GM19193 (cell line): Measurements from ENCODE around the gene MYO1E.

Source experiments
- POLR2A ChIP-seq: IDR thresholded peaks from 4 replicates; pipeline ENCODE4 v1.6.1; 2011; ENCODE audit not compliant: insufficient read depth, insufficient read length; ENCODE audit errors: extremely low read depth

MYO1E gene

DNA sequence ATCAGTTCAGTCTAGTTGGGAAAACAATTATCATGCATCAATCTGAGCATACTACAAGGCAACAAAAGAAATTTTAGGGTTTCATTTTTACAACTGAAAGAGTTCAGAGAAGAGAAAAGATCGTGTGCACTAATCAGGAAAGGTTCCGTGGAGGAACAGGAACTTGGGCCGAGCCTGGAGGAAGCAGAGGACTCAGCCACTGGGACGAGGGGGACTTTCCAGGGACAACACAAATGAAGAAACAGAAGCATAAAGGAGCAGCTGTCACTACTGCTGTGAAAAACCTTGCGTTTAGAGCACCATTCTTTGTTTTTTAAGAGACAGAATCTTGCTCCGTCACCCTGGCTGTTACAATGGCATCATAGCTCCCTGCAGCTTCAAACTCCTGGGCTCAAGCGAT, 60.5 kb downstream of the MYO1E start:
- no peak for TF ChIP-seq POLR2A

DNA sequence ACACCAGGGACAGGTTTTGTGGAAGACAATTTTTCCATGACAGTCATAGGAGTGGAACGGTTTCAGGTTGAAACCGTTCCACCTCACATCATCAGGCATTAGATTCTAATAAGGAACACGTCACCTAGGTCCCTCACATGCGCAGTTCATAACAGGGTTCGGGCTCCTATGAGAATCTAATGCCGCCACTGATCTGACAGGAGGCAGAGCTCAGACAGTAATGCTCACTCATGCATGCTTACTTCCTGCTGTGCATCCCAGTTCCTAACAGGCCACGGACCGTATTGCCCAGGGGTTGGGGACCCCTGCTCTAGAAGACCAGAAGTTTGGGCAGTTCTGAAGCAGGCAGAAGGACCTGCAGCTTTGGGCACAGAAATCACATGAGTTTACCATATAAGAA, 61.5 kb downstream of the MYO1E start:
- no peak for TF ChIP-seq POLR2A

DNA sequence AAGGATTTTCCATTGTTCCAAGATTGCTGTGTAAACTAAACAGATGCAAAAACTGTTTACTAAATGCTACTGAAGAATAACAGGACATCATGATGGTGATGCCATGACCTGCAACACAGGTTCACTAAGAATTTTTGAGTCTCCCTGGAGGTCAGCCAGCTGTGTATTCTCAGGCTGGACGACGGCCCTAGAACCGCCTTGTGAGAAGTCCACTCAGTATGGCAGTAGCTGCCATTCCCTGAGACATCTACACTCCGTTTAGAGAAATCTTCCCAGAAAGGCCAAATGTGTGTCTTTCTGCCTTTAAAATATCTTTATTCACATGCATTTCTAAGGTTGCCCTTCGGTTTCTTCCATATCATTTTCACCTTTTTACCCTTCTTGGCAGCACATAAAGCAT, 63.3 kb downstream of the MYO1E start:
- TF ChIP-seq POLR2A, result no peak

DNA sequence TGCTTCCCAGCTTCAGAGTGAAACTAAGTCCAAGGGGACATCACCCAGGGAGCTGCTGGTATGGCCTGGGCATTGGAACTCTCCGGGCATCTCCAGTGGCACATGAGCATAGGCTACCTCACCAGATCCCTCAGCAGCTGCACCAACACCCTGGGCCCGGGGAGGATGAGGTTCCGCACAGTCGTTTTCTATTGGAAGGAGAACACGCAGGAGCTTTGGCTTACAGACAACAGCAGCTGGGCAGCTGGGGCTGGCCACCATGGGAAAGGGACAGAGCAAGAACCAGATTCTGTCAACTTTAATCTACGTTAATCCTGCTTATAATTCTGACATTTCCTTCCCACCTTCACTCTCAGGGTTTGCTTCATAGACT, 65.5 kb downstream of the MYO1E start:
- no peak for TF ChIP-seq POLR2A

DNA sequence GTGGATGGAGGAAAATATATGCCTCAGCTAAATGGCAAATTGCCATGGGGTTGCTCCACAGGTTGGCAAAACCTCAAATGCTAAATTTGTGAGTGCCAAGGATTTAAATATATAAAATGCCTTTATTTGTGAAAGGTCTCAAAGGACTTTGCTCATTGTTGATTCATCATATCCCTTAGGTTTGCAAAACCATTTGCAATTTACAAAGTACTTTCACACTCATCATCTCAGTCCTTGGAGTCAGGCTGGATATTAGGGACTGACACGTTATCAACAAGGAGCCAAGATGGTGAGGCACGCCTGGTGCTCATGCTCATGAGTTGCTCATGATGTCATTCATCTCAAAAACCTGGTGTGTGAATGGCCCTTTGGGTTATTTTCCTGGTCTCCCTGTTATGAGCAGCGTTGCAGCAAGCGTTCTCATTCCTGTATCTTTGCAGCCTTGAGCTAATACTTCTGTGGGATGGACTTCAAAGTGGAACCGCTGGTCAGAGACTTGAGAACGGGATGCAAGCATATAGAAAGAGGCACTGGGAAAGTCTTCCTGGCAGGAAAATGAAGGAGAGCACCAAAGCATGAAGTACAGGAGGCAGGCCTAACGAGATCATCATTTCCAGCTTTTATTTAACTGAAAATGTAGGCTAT, 66.0 kb downstream of the MYO1E start:
- no peak for TF ChIP-seq POLR2A

DNA sequence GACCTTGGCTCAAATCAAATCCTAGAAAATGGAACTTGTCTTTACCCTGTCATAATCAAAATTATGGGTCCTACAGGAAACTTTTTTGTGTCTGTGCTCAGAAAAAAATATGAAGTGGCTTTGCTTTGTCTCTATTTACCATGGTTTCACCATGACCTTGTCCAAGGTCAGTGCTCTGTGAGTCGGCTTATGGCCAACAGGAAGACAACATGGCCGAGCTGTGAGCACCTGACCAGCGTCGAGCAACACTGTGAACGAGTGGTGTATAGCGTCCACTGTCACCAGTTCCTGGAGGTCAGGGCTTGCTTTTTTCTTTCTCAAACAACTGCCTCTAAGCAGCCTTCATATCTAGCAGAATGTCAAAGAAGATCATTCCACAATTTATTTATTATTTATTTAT, 67.9 kb downstream of the MYO1E start:
- no peak for TF ChIP-seq POLR2A

DNA sequence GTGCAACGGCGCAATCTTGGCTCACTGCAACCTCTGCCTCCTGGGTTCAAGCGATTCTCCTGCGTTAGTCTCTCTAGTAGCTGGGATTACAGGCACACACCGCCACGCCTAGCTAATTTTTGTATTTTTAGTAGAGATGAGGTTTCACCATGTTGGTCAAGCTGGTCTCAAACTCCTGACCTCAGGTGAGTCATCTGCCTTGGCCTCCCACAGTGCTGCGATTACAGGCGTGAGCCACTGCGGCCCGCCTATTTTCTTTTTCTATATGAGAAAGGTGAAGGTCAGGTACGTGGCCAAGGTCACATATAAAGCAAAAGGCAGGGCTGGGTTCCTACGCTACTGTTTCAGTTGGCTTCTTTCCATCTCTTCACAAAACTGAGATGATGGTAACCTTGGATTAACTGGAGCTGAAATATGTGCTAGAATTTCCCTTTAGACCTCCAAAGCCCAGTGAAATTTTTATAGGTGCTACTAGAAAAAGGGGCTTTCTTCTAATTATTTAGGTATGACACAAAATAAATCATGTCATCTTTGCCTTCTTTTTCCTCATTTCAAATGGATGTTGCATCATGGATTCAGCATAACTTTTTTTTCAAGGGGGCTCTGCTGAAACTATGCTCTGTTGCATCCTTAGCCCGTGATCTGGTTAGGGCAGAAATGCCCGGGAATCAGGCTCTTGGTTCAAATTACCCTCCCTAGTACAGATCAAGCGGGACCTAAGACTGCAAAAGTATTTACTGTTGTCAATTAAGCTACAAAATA, 68.5 kb downstream of the MYO1E start:
- TF ChIP-seq POLR2A, result no peak

DNA sequence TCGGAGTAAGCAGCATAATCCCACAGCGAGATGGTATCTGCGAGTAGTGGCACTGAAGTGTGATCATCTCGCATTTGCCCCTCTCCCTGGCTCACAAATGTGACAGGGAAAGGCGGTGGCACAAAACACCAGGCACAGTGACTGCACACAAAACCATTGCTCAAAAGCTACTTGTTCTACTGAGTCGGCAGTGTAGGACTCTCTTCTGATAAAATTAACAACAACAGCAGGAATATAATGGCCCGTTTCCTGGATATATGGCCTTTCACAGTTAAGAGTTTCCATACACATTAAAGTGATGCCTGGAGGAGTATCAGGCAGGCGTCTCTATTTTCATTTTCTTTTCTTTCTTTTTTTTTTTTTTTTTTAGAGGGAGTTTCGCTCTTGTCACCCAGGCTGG, 69.0 kb downstream of the MYO1E start:
- TF ChIP-seq POLR2A, result no peak

DNA sequence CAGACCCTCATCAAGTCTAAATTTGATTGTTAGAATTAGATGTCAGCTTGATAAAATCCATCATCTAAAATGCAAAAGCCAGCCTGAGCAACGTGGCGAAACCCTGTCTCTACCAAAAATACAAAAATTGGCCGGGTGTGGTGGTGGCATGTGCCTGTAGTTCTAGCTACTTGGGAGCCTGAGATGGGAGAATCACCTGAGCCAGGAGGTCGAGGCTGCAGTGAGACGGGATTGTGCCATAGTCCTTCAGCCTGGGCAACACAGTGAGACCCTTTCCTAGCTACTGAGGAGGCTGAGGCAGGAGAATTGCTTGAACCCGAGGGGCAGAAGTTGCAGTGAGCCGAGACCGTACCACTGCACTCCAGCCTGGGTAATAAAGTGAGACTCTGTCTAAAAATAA, 69.5 kb downstream of the MYO1E start:
- TF ChIP-seq POLR2A, result no peak

DNA sequence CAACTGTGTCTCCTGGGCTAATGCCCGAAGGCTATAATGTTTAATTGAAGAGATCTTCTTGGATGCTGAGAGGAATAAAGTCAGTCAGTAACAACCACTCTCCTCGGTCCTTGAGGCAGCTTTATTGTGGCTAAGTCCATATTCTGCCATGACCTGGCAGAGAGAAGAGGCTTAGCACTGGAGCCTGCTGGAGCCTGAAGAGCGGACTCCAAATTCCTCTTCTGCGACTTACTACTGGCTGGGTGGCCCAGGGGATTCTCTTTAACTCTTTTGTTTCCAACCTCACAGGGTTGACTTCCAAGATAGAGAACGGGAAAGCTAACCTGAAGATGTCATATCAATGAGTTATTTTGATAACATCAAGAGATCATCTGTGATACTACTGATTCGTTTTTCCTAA, 71.1 kb downstream of the MYO1E start:
- TF ChIP-seq POLR2A, result no peak

DNA sequence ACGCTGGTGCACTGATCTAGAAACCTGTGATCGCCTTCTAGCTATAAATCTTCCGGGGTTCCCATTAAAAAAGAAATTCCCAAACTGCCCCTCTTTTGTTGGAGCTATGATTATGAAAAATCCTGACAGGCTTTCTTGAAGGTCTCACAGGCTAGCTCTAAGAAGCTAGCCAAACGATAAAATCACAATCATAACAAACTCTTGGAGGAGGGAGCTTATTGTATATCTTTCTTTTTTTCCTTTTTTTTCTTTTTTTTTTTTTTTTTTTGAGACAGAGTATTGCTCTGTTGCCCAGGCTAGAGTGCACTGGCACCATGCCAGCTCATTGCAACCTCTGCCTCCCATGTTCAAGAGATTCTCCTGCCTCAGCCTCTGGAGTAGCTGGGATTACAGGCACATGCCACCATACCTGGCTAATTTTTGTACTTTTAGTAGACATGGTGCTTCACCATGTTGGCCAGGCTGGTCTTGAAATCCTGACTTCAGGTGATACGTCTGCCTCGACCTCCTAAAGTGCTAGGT, 72.0 kb downstream of the MYO1E start:
- no peak for TF ChIP-seq POLR2A

DNA sequence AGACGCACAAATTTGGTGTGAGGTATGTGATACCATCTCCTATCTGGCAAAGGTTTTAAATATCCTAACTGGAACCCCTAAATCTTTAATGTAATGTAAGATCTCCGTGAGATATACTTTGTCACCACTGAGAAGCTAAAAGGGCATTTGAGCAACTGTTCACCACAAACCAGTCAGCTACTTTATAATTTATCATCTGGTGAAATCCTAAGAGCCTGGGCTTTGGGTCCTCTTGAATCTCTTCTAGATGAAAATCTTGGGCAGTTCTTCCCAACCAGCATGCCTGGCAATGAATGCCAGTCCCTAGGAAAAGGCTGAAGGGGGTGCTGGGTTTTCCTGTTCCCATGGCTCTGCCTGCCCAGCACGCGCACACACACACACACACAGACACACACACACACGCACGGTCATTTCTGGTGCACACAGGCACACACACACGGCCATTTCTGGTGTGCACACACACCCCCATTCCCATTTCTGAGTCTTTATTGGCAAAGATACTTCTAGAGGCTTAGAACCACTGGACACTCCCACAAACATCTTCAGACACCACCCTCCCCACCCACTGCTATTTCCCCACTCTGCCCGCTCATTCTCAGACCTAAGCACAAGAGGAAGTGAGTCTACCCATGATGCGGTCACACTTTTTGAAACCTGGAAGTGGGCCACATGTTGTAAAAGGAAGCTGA, 72.6 kb downstream of the MYO1E start:
- peak; percentile 30 for TF ChIP-seq POLR2A

DNA sequence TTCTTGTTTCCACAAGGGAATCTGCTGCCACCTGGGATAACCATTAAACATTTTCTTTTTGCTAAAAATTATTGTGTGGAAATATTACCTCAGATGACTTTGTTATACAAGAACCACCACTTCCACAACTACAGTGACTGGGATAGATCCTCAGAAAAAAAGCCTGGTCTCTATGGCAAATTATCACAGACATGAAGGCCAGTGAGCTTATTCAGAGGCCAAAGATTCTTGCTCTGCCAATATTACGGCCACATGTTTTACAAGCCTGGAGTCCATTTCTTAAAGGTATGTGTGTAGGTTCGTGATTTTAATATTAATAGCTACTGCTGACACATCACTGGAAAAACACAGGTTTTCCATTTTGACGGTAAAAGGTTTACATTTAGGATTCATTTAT, 73.8 kb downstream of the MYO1E start:
- no peak for TF ChIP-seq POLR2A

DNA sequence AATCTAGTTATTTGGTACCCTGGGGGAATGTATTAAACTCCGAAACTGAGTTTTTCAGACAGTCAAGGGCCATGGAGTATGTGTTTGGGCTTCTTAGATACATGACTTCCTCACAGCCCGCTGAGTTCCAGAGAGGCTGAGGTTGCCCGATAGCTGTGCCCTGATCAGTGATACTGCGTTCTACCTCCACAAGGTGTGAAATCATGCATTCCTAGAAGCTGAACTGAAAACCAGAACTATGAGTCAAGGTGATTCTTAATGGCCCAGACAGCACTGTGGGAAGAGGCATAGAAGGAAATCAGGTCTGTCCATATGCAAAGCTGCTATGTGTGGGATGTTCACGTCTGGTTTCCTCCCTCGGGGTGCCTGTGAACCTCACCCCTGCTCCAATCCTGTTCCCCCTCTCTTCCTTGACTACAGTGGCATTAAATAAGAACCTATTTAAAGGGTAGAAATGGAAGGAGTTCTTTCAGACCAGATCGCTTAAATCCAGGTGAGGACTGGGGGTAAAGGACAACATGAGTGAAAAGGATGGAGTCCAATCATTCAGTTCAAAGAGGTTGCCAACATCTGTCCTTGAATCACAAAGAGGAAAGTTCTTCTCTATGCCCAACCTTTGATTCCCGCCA, 74.3 kb downstream of the MYO1E start:
- TF ChIP-seq POLR2A, result peak; percentile 33

DNA sequence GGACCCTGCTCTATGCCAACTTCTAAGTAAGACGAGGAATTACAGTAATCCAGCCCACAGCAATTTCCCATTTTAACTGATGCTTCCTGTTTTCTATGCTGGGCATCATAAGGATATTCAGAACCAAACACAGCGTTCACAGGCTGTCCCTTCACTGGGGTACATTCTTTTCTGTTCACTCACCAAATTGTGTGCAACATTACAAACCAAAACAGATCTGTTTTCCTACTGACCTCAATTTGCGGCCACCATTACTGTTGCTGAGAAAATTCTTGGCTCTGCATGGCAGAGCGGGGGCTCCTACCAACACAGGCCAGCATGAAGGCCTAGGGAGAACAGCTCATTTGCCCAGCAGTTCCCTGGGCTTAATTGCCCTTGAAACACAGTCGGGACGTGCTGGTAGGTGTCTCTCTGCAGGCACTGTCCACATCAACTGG, 76.5 kb downstream of the MYO1E start:
- no peak for TF ChIP-seq POLR2A

DNA sequence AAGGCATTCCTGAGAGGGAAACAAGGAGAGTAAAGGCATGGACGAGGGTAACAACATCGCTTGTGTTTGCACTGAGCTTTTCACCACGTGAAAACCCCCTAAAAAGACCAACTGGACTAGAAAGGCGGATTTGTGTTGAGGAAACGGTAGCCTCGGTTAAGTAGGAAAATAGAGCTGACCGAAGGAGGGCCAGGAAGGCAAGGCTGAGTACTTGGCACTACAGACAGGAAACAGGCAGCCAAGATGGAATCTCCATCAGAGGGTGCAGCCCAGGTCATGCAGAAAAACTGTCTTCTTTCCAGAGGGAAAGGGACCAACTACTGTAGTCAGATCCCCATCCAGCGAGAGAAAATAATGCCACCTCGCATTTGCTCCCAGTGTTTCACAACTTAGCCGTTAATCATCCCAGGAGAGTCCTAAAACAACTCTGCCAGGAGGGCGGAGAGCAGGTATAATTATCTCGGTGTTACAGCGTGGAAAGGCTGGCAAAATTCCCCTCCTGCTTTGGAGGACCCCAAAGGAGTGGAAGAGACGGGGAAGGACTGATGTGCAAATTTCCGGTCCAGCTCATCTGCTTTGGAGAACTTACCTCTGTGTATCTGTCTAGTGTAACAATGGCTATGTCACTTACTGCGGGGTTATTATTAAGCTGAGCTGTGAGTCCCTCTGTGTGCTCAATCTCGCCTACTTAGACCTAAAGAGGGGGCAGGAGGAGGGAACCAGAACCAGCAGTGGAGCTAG, 77.2 kb downstream of the MYO1E start:
- no peak for TF ChIP-seq POLR2A
